Umbilical cord (tissue), 2 donors: ENCODE data around the gene CRISP2. TPM values are rescaled to one million over a fixed set of nuclear protein-coding genes. Genes with fewer than 3 reads are reported as not detected.
A peak's percentile ranks its signal among the peaks of the same experiment; 100 is the strongest.
"Not testable (repeated sequence)": the region's sequence is repeated elsewhere in the genome, so short reads cannot be mapped to it uniquely, and the experiment has no call there.

ENCODE experiments used
- DNase-seq: peaks from one replicate; pipeline ENCODE4 v3.0.0-alpha.2; 2015; ENCODE audit warnings: low spot score
- total RNA-seq: library from RNA; depleted of rRNA; stranded (reverse); fragments of >200 nt; gene quantifications from one replicate; pipeline ENCODE4 v1.2.3, GENCODE V29; 2014; ENCODE audit warnings: low replicate concordance; ENCODE audit not compliant: insufficient read depth

The CRISP2 gene, protein sequence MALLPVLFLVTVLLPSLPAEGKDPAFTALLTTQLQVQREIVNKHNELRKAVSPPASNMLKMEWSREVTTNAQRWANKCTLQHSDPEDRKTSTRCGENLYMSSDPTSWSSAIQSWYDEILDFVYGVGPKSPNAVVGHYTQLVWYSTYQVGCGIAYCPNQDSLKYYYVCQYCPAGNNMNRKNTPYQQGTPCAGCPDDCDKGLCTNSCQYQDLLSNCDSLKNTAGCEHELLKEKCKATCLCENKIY
- total RNA-seq = 0.96 TPM

DNA sequence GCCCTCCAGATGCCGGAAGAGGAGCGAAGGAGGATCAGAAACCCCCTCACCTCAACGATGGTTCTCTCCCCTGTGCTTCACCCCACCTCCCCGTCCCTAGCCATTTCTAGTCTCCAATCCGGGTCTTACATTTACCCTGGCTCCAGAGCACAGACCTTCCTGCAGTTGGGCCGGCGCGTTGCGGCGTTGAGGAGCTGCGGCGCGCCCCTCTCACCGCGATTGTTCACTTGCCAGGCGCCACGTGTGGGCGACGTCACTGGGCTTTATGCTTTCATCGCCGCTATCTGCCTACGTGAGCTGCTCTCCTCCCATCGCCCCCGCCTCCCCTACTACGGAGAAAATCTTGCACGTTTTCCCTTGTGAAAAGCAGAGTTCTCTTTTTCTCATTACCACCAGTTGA, at the start of gene CRISP2:
CRISP2 (minus strand) TSS at position 198 of the 400 bp plus-strand sequence. CDS start 4,347 bp downstream, outside the sequence.
- no peak for DNase-seq

- DNase-seq = no peak
Measured at GRCh38 chr6:49744259-49744658, 30.9 kb upstream of the CRISP2 start, which contains the start of gene CRISP3. CRISP3 (minus strand) TSS chr6:49744388; CDS start chr6:49744367, 21 bp downstream.

GRCh38 chr6:49743429-49743828, 30.1 kb upstream of the CRISP2 start:
- no peak for DNase-seq

- no peak for DNase-seq
Measured at GRCh38 chr6:49739423-49739822, 26.1 kb upstream of the CRISP2 start.

DNA sequence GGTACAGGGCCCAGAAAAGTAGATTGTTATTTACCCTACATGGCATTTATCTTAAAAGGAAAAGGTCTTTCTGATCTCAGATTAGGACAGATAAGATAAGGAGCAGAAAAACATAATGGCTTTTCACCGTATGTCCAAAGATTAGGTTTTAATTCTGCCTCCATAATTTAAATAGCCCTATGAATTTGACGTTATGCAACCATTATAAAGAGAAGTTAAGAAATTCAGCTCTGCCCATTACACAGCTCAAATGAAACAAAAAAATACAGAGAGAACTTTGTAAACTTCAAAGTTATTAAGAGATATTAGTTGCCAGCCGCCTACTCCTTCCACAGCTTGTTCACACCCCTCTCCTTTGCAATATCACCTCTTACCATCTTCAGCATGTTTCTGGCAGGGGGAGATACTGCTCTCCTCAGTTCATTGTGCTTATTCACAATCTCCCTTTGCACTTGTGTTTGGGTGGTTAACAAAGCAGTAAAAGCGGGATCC, 22.7 kb upstream of the CRISP2 start:
- no peak for DNase-seq

DNA sequence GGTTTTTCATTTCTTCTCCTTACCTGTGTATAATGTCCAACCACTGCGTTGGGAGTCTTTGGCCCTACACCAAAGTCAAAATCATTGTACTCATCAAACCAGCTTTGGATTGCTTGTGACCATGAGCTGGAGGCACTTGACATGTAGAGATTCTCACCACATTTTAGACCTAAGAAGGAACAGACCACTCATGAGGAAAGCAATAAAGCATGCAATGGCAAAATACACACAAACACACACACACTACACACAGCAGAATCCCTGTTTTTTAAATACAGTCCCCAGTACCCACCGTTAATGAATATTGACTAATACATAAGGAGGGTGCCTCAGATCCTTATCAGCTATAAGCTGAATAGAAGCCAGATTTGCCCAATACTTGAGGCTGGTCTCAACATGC, 20.3 kb upstream of the CRISP2 start:
- no peak for DNase-seq

DNA sequence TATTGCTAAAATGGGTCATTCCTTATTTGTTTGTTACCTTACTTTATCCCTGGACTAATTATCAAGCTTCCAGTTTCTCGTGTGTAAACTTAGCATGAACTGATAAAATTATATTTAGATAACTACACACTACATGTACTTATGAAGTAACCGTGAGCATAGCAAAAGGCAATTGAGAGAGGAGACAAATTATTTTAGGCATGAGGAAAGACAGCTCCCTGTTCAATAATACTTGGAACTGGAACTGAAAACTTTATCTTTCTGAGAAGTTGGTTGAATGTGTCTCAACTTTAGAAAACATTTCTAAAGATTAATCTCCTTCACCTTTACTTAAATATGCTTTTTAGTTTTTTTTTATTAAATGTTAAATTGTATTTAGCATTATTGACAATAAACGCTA, 19.4 kb upstream of the CRISP2 start:
- no peak for DNase-seq

GRCh38 chr6:49730251-49730650, 16.9 kb upstream of the CRISP2 start:
- no peak for DNase-seq

GRCh38 chr6:49723917-49724316, 10.6 kb upstream of the CRISP2 start:
- DNase-seq = not testable (repeated sequence)

GRCh38 chr6:49721297-49721696, 8.0 kb upstream of the CRISP2 start:
- no peak for DNase-seq

- DNase-seq = no peak
Measured at GRCh38 chr6:49720372-49720771, 7.0 kb upstream of the CRISP2 start.

DNA sequence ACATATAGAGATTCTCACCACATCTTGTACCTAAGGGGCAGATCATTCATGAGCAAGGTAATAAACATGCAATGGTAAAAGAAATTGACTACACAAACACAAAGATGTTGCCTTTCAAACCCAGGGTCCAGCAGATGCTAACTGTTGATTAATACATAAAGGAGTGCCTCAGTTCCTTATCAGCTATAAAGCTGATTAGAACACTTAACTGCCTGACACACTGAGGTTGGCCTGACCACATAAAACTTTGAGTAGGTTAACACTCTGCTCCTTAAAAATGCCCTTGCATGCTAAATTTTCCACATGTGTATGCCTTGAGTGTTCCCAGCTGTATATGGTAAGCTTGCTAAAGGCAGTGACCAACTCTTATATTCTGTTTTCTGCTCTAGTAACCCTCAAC, 14.9 kb downstream of the CRISP2 start:
- DNase-seq = no peak

GRCh38 chr6:49693512-49693911, 19.8 kb downstream of the CRISP2 start:
- DNase-seq = no peak

GRCh38 chr6:49692534-49692933, 20.8 kb downstream of the CRISP2 start:
- DNase-seq = no peak

GRCh38 chr6:49676671-49677281, 36.6 kb downstream of the CRISP2 start:
- DNase-seq = no peak

GRCh38 chr6:49675816-49676215, 37.5 kb downstream of the CRISP2 start:
- DNase-seq = no peak

- peak; percentile 28 for DNase-seq
Measured at GRCh38 chr6:49668083-49668511, 45.2 kb downstream of the CRISP2 start.

GRCh38 chr6:49666930-49667757, 46.2 kb downstream of the CRISP2 start:
- no peak for DNase-seq

GRCh38 chr6:49666480-49666879, 46.9 kb downstream of the CRISP2 start:
- DNase-seq = no peak

DNA sequence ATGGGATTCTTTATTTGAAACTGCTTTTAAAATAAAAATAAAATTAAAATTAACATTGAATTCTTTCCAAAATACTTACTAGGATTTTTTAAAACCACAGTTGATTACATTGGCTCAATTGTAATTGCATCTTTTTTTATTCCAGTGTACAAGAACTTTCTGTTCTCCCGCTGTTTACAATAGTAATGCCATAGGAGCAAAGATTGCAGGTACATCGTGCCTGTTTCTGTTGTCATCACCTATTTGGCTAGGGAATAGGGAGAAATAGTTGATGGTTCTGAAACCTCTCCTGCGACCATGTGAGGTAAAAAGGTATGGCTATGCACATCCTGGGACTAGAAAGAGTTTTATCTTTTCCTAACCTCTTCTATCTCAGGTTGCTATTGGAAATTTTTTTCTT, 48.5 kb downstream of the CRISP2 start:
- DNase-seq = no peak

GRCh38 chr6:49664054-49664453, 49.3 kb downstream of the CRISP2 start:
- not testable (repeated sequence) for DNase-seq

DNA sequence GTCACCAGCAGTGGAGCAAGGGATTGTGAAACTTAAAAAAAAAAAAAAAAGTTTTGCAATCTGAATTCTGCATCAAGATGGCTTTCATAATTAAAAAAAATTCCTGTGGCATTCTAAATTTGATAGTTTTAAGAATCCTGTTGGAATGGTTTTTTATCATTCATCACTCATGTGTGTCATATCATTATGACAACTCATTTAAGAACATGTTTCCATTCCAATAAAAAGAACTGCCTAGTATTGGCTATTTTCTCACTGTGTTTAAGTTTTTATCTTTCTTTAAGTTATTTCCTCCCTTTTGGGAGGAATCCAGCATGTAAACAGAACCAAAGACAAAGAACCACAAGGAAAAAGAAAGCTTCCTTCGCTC, 50.5 kb downstream of the CRISP2 start:
- no peak for DNase-seq
